Uterus (tissue), 2 donors: ENCODE results near the gene TRPC4.

Source experiments
- POLR2A ChIP-seq, 2 donors: fragments of 450-650 bp; IDR thresholded peaks; one replicate each; pipeline ENCODE4 v1.6.1; 2016; ENCODE audit warnings: antibody characterized with exemption in 2 of 2, mild to moderate bottlenecking in 1 of 2, moderate library complexity in 1 of 2
- TF ChIP-seq, protein P1 (sequence below), 4 experiments: fragments of 200-600 bp in 2 of 4; fragments of 450-650 bp in 2 of 4; sonication (generic) in 2 of 4; IDR thresholded peaks; one replicate each; pipeline ENCODE4 v1.5.1; 2016 to 2019; ENCODE audit warnings: antibody characterized with exemption in 4 of 4, mild to moderate bottlenecking in 2 of 4, moderate library complexity in 1 of 4

DNA sequence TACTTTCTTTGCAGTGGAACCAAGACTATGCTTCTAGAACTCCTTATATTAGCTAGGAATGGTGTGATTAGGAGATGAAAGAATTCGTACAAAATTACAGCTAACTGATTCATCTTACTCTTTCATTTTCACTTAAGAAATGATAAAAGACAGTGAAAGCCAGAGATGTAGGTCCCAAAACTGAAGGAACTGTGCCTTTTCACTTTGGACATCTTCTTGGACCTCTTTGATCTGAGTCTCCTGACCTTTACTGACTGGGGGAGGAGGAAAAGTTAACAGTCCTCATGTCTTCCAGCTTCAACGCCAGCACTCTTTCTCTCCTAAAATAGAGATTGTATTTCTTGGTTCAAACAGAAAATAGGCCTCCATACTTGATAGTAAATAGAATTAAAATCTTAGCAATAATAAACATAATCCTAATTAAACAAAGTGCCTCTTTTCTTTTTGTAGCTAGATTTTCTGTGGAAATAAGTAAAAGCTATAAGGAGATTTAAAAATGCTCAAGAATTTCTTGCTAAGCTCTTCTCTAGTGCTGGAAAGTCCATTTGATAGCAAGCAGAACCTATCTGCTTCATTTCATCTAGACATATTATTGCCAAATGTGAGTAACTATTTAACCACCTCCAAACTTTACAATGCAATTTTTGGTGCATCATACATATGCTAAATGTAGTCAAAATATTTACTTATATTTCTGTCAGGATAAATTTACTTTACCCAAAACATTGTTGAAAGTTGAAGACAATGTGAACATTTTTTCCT, 161.7 kb downstream of the TRPC4 start:
- TF ChIP-seq POLR2A (IDR thresholded peaks at IDR 0.05) = no peak
- TF ChIP-seq, protein P1, sequence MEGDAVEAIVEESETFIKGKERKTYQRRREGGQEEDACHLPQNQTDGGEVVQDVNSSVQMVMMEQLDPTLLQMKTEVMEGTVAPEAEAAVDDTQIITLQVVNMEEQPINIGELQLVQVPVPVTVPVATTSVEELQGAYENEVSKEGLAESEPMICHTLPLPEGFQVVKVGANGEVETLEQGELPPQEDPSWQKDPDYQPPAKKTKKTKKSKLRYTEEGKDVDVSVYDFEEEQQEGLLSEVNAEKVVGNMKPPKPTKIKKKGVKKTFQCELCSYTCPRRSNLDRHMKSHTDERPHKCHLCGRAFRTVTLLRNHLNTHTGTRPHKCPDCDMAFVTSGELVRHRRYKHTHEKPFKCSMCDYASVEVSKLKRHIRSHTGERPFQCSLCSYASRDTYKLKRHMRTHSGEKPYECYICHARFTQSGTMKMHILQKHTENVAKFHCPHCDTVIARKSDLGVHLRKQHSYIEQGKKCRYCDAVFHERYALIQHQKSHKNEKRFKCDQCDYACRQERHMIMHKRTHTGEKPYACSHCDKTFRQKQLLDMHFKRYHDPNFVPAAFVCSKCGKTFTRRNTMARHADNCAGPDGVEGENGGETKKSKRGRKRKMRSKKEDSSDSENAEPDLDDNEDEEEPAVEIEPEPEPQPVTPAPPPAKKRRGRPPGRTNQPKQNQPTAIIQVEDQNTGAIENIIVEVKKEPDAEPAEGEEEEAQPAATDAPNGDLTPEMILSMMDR (IDR thresholded peaks at IDR 0.05) = no peak
